Fibroblast of peridontal ligament (primary cell): Measurements from ENCODE around the gene TBC1D21.
A peak's percentile ranks its signal among the peaks of the same experiment; 100 is the strongest.

Experiments used
- DNase-seq: peaks from one replicate; pipeline ENCODE4 v3.0.0-alpha.2; 2010; ENCODE audit errors: extremely low read depth

The TBC1D21 gene

DNA sequence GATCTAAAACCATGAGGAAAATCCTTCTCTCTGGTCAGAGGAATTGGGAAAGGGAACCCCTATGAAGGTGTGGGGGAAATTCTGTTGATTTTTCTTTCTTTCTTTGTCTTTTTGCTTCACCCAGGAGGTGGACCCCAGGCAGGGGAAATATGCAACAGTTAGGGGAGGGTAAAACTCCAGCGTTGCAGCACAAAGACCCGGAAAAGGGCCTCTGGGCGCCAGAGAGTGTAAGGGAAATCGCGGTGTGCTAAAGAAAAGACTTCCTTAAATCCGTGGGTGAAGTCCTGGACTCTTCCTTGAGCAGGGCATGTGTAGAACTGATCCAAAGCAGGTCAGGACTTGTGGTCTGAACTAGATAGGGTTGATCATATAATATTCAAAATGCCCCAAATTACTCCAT is 11.1 kb upstream of the TBC1D21 start:
- no peak for DNase-seq

DNA sequence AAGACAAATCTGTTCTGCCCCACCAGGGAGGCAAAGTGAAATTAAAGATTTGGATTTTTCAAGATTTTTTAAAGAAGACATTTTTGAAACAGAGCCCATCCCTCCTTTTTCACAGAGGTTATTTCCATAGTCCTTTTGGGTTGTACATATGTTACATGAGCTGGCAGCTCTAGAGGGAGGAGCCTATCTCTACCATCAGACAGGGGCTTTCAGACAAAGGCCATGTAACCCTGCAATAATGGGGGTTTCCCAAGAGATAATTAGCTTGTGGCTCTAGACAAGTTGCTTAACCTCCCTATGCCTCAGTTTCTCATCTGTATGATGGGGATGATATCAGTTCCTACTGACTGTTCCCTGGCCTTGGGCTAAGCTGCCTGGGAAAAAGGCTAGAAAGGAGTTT is 8.0 kb upstream of the TBC1D21 start:
- DNase-seq: no peak

- DNase-seq: no peak
Observed at GRCh38 chr15:73865904-73866303, 7.5 kb upstream of the TBC1D21 start.

DNA sequence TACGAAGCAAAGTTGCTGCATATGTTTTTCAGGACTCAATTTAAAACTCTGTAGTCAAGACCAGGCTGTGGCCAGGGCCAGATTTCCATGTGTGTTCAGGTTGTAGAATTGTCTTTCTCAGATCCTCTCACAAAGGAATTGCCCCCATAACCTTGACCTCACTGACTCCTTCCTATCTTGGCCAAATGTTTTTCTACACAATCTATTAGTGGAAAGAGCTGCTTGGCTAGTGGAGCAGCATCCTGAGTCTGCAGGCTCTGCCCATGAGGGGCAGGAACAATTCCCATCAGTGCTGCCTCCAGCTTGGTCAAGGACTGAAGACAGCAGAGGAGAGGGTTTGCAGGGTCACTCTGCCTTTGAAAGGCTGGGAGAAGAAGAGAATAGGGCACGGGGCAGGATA is 6.9 kb upstream of the TBC1D21 start:
- DNase-seq: no peak

- DNase-seq: no peak
Observed at GRCh38 chr15:73866881-73867410, 6.4 kb upstream of the TBC1D21 start.

- no peak for DNase-seq
Observed at GRCh38 chr15:73867426-73867825, 5.9 kb upstream of the TBC1D21 start.

DNA sequence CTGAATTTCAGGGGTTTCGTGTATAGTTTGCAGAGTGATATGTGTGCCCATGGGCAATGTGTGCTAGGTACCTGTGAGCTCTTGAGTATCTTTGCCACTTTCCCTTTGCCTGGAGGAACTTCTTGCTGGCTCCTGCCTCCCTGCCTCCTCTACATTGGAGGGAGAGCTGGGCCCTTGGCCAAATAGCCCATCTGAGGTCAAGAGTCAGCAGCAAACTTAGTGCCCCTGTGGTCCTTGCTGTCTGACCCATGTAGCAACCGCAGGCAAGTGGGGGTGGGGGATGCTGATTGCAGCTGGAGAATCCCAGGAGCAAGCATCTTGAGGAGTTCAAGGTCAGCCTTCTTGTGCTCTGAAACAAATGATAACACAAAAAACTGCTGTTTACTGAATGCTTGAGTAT is 5.4 kb upstream of the TBC1D21 start:
- DNase-seq: no peak

DNA sequence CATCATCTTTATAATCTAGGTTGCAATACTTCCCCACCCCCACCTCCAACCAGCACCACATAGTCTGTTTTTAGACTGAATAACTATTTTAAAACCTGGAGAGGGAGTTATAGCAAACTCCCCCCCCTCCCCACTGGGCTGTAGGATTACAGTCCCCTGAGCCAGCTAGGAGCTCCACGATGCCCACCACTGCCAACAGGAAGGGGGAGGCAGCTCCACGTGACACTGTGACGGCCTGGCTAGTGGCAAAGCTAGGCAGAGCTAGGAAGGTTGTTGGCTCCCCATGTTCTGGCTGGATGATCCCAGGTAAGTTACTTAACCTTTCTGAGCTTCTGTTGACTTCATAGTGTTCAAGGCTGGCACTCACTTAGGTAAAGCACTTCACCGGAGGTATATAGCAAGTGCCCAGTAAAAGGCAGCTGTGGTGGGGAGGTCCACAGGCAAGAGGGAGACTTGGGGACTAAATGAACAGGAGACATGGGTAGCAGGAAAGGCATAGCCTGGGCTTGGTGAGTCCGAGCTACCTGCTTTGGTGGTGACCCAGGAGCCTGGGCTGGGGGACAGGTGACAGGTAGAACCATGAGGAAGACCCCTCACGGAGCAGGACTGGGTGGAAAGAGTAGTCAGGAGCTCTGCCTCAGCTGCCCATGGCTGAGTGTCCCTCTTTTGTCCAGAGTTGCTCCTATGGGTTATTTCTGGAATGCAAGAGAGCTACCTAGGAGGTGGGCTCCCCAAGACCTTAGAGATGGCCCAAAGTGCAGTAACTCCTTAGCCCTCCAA is 4.0 kb upstream of the TBC1D21 start:
- DNase-seq: no peak

- no peak for DNase-seq
Observed at GRCh38 chr15:73870700-73871408, 2.5 kb upstream of the TBC1D21 start.

- DNase-seq: peak; percentile 34
Observed at GRCh38 chr15:73872346-73872745, 1.0 kb upstream of the TBC1D21 start.

DNA sequence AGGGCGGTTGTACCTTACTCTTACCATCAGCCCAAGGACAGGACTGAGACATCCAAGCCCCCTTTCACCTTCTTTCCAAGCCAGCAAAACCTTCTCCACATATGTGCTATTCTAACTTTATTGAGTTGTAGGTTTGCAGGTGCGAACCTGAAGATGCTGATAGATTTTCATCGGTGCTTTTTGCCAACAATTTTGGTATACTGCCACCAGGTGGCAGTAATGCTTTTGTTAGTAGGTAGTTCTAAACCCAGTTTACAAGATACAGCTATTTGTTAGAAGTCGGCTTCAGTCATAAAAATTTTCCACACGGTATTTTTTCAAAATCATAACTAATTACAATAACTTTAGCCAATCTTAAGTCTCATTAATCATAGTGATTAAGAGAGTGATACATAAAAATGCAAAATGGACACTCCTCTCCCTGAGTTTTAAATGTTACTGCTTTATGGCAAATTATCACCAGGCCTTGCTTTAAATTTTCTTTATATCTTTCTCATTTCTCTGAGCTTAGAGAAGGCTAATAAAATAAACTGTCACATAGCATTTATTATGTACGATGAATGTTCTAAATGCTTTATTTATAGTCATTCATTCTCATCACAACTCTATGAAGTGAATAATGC is 636 bp downstream of the TBC1D21 start:
- DNase-seq: peak; percentile 81

DNA sequence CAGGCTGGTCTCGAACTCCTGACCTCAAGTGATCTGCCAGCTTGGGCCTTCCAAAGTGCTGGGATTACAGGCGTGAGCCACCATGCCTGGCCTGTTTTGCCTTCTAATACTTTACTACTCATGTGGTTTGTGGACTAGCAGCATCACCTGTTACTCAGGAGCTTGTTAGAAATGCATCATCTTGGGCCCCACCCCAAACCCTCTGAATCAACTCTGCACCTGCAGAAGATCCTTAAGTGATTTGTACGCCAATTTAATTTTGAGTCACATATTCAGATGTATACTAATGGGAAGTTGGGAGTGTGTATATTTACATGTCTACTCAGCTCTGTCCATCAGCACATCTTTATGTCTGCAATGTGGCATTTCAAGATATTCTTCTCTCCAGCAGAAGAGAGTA is 6.1 kb downstream of the TBC1D21 start:
- no peak for DNase-seq

- no peak for DNase-seq
Observed at GRCh38 chr15:73881579-73882320, 8.4 kb downstream of the TBC1D21 start.

DNA sequence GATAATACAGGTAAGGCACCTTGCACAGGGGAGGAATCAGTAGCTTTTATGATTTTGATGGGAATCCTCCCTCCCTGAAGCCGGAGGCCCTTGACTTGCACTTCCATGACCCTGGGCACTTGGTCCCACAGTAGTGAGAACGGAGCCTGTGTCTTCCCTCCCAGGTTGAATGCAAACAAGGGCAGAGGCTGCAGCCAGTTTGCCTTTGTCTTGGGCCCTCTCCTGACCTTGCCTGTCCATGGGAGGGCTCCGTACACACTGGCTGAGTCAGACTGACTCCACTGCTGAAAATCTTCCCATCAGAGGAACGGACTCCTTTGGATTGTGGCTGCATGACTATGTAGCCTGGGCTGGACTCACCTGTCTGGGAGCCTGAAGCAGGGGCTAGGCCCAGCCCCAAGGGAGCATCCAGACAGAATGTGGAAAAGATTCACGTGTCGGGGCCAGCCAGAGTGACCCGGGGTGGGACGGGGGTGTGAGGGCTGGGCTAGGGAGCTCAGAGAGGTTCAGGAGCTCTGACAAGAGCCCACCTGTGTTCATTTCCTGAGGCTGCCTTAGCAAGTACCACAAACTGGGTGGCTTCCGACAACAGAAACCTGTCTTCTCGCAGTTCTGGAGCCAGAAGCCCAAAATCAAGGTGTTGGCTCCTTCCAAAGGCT is 9.5 kb downstream of the TBC1D21 start:
- DNase-seq: no peak

DNA sequence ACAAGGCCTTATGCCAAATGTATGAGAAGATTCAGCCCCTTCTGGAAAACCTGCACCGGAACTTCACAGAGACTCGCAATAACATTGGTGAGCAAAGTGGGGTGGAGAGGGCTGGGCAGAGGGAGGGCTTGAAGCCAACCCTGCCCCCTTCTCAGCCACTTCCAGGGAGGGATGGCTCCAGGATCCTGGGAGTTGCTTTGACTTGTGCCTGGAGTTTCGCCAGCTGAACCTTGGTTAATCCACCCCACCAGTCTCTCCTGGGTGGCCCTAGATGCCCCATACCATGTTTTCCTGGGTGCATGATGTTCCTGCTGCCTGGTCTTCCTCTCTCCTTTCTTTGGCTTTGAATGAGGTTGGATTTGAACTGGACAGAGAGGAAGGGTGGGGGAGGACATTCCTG is 10.8 kb downstream of the TBC1D21 start:
- DNase-seq: no peak

- DNase-seq: no peak
Observed at GRCh38 chr15:73885954-73886700, 12.8 kb downstream of the TBC1D21 start.

DNA sequence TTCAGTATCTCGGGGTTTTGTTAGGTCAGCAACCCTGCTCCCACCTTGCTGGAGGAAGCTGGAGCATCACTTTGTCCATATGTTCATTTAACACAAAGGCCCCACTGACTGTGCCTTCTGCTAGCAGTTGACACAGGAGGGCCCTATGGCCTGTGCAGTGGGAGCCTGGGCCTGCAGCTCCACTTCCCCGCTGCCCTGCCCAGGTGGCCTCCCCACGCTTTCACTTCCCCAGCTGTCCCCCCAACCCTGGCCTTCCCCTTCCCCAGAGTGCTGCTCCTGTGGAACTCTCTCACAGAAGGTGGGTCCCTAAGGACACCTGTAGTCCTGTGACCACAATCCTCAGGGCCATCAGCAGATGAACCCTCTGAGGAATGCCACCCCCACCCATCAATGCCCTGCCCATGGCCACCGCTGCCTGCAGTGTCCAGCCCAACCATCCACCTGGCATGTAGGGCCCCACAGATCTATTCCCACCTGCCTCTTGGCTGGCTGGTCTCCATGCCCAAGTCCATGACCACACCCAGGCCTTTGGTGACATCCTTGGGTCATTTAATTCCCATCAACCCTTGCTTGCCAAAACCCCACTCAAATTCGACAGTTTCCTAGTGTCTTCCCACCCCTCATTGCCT is 13.5 kb downstream of the TBC1D21 start:
- no peak for DNase-seq

DNA sequence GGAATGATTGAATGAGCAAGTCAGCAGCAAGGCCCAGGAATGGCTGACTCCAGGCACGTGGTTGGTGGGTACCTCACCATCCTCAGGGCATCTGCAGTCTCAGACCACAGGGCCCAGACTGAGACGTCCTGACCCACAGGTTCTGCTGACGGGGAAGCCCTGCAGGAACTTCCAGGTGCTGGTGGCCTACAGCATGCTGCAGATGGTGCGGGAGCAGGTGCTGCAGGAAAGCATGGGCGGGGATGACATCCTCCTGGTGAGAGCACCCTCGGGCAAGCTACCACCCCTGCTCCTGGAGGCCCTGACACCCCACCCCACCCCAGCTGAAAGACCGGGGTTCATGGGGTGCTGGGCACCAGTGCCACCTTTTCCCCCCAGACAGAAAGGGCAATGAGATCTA is 14.1 kb downstream of the TBC1D21 start:
- no peak for DNase-seq

DNA sequence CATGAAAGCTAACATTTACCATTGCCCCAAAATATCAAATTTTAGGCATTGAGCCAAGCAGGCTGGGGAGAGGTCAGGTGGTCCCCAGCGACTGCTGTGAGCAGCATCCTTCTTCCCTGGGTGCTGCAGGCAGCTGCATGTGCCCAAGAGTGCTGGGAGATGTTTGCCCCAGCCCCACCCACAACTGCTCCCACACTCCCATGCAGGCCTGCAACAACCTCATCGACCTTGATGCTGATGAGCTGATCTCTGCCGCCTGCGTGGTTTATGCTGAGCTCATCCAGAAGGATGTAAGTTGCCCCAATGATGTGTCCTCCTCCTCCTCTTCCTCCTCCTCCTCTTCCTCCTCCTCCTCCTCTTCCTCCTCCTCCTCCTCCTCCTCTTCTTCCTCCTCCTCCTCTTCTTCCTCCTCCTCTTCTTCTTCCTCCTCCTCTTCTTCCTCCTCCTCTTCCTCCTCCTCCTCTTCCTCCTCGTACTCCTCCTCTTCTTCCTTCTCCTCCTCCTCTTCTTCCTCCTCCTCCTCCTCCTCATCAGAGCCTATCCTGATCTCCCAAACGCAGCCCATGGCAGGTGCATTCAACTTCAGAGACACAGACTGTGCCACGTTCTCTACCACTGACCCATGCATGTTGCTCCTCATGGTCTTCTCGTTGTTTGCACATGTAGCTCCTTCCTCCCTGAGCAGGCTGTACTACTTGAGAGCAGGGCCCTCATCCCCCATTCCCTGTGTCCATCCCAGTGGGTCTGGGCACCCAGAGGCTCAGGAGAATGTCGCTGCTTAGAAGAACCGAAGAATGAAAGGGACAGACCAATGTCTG is 15.1 kb downstream of the TBC1D21 start:
- DNase-seq: no peak
